Measurements from ENCODE around the gene UNC5CL. TPM values are rescaled to one million over a fixed set of nuclear protein-coding genes. Genes with fewer than 3 reads are reported as not detected.
A peak's percentile ranks its signal among the peaks of the same experiment; 100 is the strongest.

UNC5CL gene
- polyA plus RNA-seq, 1 experiment, result not detected

GRCh38 chr6:41074692-41075436, 35.8 kb upstream of the UNC5CL start:
- POLR2A ChIA-PET, result no interaction called here

GRCh38 chr6:41073968-41074691, 35.1 kb upstream of the UNC5CL start:
- POLR2A ChIA-PET, result no interaction called here
- DNase-seq (ENCODE audit: low read depth), result no peak
- no peaks in the 10 kb centered on the region for H3K36me3 ChIP-seq (ENCODE audit: control insufficient read depth, insufficient read depth, low read length)

More at GRCh38 chr6:41074692-41075436, 35.8 kb upstream of the UNC5CL start:
- Histone ChIP-seq H3K27me3 (ENCODE audit: control insufficient read depth, insufficient read depth, low read length) (no peaks in the 10 kb centered on the region), H3K4me3 (ENCODE audit: low read depth, low read length) (peak overlapping the region; percentile 92), H3K36me3 (ENCODE audit: control insufficient read depth, insufficient read depth, low read length) (no peaks in the 10 kb centered on the region)
- CTCF ChIA-PET, result interaction anchor here (1.1 kb wide), 1 partner anchor 52 kb away, joined by 3 read pairs; no protein-coding TSS in a partner anchor
- no peak for DNase-seq (ENCODE audit: low read depth)
- TF ChIP-seq CTCF (IDR thresholded peaks at IDR 0.05; ENCODE audit: insufficient read depth, low read depth, low read length), result no peak

DNA sequence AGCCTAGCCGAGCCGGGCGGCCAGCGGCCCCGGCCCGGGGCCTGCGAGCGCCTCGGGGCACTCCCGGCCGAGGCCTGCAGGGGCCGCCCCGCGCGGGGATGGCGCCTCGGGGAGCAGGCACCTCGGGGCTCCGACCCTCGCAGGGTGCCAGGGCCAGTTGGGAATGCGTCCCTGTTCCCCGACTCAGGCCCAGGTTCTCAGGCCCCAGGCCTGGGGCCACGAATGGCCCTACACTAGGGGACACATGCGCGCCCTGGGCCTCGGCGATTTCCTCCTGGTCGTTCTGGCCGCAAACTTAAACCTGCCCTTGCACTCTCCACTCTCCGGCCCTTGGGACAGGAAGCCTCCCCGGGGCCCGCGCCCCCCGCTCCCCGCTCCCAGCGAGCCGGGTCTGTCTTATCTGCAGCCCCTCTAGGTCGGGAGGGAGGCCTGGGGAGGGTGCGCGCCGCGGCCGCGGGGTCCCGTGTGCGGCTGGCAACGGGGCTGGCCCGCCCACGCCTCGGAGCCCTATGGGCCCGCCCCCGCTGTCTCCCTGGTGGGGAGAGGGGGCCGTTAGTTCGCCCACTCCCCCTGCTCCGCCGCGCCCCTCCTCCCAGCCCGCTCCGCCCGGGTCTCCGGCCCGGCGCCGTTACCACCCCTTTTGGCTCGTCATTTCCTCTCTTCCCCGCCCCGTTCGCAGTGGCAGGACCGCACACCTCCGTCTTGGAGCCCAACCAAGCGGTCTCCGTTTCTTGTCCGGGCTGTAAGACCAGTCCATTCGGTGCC, 34.4 kb upstream of the UNC5CL start:
- H3K4me3 ChIP-seq (ENCODE audit: low read depth, low read length), result peak overlapping the region; percentile 92
- TF ChIP-seq CTCF (IDR thresholded peaks at IDR 0.05; ENCODE audit: insufficient read depth, low read depth, low read length), result peak; percentile 25; the same call in 1 of the 2 replicates
- DNase-seq (ENCODE audit: low read depth), result no peak
- no peaks in the 10 kb centered on the region for H3K27me3 ChIP-seq (ENCODE audit: control insufficient read depth, insufficient read depth, low read length)
- no peaks in the 10 kb centered on the region for H3K36me3 ChIP-seq (ENCODE audit: control insufficient read depth, insufficient read depth, low read length)
- ChIA-PET CTCF (interaction anchor here (0.6 kb wide), 1 partner anchor 1237 kb away, joined by 4 read pairs; no protein-coding TSS in a partner anchor), POLR2A (no interaction called here)

More at GRCh38 chr6:41073968-41074691, 35.1 kb upstream of the UNC5CL start:
- CTCF ChIA-PET, result interaction anchor here (0.7 to 1.1 kb wide), 2 partner anchors 52 to 246 kb away, joined by 3 read pairs; no protein-coding TSS in a partner anchor
- no peaks in the 10 kb centered on the region for H3K27me3 ChIP-seq (ENCODE audit: control insufficient read depth, insufficient read depth, low read length)
- peak overlapping the region; percentile 92 for H3K4me3 ChIP-seq (ENCODE audit: low read depth, low read length)
- TF ChIP-seq CTCF (IDR thresholded peaks at IDR 0.05; ENCODE audit: insufficient read depth, low read depth, low read length), result no peak

DNA sequence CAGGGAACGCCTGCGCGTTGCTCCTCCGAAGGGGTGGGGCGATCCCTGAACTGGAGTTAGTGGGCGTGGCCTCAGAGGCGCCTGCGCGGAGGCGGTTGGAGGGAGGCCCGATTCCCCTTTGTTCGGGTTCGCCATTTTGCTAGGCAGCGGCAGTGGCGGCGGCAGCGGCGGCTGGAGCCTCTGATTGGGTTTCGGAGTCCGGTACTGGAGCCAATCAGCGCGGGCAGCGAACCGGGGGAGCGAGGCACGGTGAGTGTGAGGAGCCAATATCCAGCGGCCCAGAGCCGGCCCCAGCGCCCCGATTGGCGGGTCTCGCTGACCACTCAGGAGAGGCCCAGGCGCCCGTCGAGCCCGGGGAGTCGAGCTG, 33.8 kb upstream of the UNC5CL start, which contains the start of gene NFYA:
Gene NFYA (plus strand): TSS at position 139 of the 367 bp plus-strand sequence. CDS start 6,116 bp downstream, outside the sequence.
- POLR2A ChIA-PET, result interaction anchor here (0.6 kb wide), 1 partner anchor 74 kb away, joined by 5 read pairs; no protein-coding TSS in a partner anchor
- DNase-seq (ENCODE audit: low read depth), result no peak
- Histone ChIP-seq H3K27me3 (ENCODE audit: control insufficient read depth, insufficient read depth, low read length) (no peaks in the 10 kb centered on the region), H3K36me3 (ENCODE audit: control insufficient read depth, insufficient read depth, low read length) (no peaks in the 10 kb centered on the region), H3K4me3 (ENCODE audit: low read depth, low read length) (peak within 1 kb of the TSS; percentile 92)
- no peak for TF ChIP-seq CTCF (IDR thresholded peaks at IDR 0.05; ENCODE audit: insufficient read depth, low read depth, low read length)
- CTCF ChIA-PET, result interaction anchor here (0.6 kb wide), 1 partner anchor 1236 kb away, joined by 4 read pairs; no protein-coding TSS in a partner anchor
